Suppressor macrophage treated with lipopolysaccharide for 1 hour (primary cell): Measurements from ENCODE around the gene CEND1.
A peak's percentile ranks its signal among the peaks of the same experiment; 100 is the strongest.

ENCODE experiments used
- DNase-seq, 3 donors: peaks; one replicate each; pipeline ENCODE4 v3.0.0-alpha.2; 2020 to 2022

Gene CEND1

DNA sequence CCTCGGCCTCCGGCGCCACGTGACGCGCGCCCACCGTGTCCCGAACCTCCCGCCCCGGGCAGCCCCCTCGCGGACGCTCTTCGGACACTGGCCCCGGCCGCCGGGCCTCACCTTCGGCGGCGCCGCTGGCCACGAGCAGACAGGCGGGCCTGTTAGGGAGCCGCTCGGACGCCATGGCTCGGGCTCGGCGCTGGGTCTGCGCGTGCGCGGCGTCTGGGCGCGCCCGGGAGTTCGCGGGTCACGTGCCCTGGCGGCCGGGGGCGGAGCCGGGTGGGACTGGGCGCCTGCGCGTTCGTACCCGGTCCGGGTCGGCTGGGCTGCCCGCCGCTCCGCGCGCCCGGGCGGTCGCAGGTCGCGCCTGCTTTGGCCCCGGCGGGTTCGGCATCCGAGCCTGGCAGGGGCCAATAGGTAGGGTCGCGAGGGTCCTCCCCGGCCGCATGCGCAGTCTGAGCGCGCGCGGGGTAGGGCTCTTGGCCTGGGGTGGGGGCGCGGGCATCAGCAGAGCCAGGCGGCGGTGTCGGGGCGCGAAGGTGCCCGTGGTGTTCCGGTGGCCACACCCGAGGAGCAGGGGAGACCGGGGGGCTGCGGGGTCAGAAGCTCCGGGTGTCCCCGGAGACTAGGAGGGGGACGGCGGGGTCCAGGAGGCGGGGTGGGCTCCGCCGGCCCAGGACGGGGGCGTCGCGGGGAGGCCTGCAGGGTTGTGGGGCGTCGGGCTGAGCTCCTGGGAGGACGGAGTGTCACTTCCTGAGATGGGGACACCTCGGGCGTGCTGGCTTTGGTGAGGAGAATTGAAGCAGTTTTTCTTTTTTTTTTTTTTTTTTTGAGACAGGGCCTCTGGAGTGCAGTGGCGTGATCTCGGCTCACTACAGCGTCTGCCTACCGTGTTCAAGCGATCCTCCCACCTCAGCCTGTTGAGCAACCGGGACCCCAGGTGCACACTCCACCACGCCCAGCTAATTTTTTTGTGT, 12.3 kb downstream of the CEND1 start, which contains the start of gene GATD1:
Gene GATD1 (minus strand): TSS at position 200 of the 968 bp plus-strand sequence. CDS start 25 bp downstream, at position 175.
- DNase-seq = peak; percentile 95 to 98 (median 97)

DNA sequence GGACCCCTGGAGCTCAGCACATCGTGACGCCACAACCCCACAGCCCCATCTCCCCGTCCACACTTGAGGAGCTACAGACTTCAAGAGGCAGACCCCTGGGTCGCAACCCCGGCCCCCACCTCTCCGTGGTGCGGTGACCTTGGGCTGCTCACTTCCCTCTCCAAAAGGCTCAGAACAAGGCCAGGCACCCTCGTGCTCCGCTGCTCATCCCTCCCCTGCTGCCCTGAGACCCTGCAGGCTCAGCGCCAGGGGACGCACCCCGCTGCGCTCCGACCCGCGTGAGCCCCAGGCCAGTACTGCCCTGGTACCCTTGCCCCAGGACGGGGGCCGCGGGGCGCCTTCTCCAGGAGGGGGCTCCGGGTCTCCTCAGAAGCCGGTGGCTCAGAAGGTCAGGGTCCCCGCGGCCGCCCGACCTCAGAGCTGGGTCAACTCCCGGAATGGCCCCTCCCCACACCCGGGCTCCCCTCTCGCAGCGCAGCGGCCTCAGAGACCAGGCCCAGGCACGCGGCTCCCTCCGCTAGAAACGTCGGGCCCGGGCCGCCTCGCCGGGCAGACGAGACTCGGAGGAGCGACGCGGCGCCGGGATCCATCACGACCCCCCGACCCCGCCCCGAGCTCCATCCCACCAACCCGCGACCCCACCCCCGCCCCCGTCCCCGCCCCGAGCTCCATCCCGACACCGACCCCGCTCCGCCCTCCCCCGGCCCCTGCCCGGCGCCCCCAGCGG, 13.2 kb downstream of the CEND1 start:
- peak; percentile 39 to 62 (median 42) for DNase-seq

DNA sequence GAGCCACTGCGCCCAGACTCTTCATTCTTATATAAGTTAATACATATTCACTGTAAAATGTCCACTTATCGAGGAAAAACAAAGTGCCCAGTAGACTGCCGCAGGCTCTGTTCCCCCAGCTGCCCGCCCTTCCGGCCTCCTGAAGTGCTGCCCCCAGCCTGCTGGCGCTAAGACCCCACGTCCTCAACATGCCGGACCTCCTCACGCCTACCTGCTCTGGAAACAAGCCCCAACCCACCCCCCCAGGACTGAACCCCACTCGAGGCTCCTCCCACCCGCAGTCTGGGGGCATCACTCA, 13.7 kb downstream of the CEND1 start:
- DNase-seq = no peak

DNA sequence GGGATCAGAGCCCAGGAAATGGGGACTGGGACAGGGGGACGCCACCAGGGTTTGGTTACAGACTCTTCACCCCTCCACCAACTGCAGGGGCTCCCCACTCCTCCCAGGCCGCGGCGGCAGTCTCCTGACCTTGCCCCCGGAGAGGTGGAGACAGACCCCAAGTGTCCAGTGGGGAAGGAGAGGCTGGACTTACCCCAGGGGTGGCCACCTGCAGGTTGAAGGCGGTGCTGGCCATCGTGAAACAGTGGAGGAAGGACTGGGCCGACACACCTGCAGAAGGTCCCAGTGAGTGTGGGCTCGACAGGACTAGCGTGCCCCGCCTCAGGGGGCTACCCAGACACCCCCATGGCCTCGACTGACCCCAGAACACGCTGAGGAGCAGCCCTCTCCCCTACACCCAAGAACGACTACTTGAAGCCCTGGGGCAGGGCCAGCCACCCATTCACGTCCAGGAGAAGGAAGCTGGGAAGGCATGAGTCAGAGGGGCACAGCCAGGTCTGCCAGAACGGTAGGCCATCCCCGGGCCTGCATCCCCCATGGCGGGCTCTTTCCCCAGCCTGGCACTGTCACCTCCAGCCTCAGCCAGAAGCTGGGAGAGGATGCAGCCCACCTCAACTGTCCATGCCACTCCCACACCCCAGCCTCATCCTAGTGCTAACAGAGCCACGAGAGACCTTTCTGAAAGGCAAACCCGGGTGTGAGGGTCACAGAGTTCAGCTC, 14.9 kb downstream of the CEND1 start:
- no peak for DNase-seq

DNA sequence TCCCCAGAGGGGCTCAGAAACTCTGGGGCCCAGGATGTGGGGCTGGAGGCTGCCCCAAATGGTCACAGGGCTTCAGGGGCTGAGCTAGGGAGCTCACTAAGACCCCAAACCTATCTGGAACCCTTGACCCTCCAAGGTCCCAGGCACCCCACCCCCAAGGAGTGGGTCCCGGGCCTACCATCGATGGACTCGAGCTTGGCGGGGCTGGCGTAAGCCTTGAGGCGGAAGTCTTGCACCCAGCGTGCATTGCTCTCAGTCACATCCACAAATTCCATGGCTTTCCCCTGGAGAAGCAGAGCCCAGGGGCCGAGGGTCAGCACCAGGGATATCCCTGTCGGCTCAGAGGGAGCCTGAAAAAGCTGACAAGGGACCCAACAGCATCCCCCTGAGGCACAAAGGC, 16.1 kb downstream of the CEND1 start:
- no peak for DNase-seq

DNA sequence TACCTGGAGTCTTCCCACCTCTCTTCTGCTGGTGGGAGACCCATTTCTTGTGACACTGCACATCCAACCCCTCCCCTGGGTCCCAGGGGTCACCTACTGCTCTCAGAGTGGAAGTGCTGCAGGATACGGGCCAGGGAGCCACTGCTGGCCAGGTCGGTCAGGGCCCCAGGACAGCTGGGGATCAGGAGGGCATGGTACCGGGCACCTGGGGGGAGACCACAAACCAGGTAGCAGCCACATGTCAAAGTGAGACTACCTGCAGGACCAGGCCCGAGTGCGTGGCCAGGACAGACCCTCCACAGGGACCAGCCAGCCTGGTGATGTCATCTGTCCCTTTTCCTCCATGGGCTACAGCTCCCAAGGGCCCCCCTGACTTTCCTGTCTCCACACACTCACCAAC, 16.5 kb downstream of the CEND1 start:
- no peak for DNase-seq

DNA sequence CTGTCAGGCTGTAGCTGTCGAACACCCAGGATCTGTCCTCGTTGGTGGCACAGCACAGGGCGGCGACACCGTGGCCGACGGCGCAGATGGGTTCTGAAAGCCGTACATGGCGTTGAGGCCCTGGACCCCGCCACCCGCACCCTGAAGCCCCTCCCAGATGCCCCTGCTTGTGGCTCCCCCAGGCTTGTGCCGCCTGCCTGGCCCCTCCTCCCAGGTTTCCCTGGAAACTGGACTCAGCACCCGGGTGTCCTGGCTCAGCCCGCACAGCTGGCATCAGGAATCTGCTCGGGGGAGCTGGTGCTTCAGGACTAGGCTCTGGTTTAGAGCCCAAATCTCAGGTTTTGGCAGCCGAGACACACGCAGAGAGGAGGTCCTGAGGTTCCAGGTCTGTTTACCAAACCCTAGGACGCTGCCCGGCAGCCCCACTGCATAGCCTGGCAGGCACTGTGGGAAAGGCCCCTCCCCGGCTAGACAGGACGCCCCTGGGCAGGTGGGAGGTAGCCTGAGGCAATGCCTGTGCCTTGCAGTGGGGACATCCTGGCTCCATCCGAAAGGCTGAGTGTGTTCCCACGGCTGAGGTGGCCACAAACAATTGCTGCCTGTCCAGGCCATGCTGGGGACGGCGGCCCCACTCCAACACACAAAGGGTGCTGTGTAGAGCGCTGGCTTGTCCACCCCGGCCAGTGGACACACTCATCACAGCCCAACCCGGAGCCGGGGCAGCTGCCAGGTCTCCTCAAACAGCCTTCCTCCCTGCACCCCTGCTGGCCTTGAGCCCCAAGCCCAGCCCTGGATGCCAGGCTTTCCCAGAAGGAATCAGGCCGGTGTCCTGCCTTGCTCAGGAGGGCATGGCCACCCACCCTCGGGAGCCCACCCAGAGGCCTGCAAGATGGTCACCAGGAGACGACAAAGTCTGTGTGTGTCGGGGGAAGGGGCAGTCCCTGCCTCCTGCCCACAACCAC, 17.2 kb downstream of the CEND1 start:
- DNase-seq = no peak

DNA sequence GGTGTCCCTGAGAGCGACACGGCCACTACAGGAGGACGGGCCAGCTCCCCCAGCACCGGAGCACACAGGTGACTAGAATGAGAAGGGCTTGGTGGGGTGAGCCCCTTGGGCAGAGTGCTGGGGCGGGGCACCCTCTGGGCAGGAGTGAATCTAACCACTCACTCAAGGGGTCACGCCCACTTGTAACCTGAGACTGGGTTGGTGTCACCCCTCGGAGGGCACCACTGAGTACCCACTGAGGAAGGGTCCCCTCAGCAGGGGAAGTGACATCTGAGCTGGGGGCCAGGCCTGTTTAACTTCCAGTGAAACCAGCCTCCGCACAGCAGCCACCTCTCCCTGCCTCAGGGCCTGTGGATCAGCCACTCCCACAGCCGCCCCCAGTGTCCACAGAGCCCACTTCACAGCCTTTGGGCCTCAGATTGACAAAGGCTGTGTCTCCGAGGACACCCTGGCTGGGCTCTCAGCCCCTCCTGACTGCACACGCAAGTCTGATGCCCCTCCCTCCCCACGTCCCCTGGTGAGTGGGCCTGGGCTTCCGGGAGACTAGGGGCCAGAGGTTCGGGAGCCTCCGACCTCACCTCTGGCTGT, 18.2 kb downstream of the CEND1 start:
- no peak for DNase-seq

DNA sequence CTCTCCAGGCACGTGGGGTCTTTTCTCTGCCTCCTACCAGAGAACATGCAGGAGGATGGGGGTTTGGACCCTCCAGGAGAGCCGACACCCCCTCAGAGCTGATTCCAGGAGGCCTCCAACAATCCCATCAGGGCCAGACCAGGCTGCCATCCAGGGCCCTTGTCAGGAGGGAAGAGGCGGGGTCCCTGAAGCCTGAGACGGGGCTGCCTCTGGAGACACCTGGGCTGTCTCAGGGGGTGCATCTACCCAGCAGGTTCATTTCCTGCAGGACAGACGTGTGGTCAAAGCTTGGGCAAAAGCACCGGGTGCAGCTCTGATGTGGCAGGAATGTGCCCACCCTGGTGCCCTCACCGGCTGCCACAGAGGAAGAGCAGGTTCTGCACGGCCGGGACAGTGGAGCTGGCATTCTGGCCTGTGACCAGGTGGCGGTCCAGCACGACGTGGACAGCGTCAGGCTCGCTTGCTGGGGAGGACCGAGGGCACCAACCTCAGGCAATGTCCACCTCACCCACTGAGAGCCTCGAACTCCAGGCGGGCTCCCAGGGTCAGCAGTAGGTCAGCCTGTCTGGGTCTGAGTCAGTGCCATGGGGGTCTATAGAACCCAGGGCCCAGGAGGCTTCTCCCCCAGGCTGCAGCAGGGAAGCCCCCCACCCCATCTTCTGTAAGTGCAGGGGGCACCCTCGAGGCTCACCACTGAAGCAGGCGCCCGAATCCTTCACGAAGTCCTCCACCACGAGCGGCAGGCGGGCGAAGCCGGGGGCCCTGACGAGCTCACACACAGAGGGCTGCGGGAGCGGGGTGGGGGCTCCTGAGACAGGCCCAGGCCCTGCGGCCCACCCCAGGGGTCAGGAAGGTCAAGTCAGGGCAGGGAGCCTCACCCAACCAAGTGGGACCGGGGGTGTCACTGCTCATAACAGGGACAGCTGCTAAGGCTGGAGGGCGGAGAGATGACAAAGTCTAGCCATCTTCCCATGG, 19.0 kb downstream of the CEND1 start:
- no peak for DNase-seq

DNA sequence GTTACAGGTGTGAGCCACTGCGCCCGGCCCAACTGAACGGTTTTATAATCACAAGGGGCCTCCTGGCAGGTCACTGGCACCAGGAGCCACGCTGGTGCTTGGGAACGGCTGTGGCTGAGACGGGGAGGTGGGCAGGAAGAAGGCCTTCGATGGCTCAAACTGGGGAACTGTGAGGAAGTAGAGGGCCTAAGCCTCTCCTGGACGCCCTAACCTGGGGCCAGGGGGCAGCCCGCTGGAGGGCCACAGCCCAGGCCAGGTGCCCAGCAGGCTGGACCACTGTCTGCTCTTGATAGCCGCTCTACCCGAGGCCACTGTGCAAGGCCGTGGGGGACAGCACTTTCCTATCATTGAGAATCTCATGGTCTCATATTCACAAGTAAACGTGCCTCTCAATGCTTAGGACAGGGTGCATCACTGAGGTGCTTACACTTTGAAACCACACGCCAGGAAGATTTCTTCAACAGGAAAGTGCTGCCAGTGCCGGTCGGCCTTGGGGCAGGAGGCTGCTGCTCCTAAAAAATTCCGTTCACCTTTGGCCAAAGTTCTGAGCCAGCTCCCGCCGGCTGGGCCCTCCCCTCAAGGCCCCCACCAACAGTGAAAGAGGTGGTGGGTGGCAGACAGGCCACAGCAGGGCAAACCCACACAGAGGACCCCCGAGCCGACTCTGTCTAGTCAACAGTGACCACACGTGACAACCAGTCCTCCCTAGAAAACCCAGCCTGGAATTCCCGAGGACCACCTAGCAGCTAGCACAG, 19.8 kb downstream of the CEND1 start:
- DNase-seq = no peak

DNA sequence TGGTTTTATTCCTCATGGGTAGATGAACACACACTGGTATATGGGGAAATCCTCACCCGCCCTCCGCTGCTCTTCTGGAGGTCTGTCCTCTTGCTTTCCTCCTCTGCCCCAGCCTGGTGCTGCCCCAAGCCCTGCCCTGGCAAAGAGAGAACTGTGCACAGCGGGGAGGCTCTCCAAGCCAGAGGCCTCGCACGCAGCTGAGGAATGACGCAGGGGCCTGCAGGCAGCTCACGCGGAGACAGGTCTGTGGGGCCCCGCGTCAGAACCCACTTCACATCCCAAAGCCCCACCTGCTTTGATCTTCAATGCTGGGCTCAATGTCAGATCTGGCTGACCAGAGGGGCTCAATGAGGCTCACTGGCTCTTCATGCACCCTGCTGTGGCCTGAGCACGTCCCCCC, 22.7 kb downstream of the CEND1 start:
- no peak for DNase-seq

DNA sequence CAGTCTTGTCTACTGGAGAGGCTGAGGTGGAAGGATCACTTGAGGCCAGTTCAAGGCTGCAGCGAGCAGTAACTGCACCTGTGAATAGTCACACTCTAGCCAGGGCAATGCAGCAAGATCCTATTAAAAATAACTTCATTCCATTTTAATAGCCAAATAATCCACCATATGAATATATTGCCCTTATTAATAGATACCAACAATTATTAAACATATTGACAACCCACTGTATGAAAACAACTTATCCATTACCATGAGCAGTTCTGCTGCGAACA, 23.0 kb downstream of the CEND1 start:
- no peak for DNase-seq

DNA sequence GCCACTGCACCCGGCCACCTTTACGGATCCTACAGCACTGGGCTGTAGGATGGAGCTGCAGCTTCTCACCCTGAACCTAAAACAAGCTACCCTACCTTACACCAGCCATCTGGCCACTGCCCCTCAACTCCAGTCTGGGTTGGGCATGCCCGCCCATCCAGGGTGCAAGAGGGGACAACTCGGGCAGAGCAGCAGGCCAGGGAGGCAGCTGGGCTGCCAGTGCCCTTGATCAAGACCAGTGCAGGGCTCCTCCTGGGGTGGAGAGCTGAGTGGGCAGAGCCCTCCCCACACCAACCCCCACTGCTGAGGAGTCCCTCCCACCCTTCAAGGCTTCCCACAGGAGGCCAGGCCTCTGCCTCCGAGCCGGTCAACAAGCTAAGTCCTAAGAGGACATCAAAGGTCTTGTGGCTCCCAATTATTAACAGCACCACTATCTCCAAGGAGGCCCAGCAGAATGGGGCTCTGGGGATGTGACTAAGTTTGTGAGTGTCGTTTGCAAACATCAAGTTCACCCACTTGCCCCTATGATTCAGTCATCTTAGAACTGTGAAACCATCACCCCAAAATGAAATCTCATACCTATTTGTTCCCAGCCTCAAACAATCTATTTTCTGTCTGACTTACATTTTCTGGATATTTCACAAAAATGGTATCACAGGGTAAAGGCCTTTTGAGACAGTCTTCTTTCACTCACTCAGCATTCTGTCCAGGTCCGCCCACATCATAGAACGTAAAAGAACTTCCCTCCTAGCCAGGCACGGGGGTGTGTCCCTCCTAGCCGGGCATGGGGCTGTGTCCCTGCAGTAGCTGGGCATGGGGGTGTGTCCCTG, 23.6 kb downstream of the CEND1 start:
- DNase-seq = peak; percentile 54 to 64 (median 58)

DNA sequence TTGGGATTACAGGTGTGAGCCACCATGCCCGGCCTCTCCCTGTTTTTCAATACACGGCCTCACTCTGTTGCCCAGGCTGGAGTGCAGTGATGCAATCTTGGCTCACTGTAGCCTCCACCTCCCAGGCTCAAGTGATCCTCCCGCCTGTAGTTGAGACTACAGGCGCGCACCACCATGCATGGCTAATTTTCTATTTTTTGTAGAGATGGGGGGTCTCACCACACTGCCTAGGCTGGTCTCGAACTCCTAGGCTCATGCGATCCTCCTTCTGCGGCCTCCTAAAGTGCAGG, 24.1 kb downstream of the CEND1 start:
- no peak for DNase-seq

DNA sequence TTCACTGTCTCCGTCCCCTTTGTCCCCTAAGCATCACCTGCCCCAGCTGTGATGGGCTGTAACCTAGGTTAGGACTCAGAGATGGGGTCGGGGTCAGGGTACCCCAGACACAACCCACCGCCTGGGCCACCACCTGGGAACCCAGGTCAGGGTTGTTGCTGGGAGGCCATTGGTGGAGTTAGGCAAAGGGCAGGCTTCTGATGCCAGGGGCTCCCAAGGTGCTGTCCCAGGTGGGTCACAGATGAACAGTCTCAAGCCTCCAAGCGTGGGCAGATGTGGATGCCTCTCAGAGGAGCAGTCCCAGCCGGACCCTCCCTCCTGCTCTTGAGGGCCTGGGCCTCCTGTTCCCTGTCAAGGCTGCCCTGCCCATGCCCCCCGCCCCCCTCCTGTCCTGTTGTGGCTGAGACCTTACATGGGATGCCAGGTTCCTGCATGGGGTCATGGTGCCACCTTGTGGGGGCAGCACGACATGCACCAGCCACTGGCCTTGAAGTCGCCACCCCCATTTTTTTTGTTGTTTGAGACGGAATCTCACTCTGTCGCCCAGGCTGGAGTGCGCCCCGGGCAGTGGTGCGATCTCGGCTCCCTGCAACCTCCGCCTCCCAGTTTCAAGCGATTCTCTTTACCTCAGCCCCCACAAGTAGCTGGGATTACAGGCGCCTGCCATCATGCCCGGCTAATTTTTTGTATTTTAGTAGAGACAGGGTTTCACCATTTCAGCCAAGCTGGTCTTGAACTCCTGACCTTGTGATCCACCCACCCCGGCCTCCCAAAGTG, 24.7 kb downstream of the CEND1 start:
- DNase-seq = peak; percentile 68 to 74 (median 69)

DNA sequence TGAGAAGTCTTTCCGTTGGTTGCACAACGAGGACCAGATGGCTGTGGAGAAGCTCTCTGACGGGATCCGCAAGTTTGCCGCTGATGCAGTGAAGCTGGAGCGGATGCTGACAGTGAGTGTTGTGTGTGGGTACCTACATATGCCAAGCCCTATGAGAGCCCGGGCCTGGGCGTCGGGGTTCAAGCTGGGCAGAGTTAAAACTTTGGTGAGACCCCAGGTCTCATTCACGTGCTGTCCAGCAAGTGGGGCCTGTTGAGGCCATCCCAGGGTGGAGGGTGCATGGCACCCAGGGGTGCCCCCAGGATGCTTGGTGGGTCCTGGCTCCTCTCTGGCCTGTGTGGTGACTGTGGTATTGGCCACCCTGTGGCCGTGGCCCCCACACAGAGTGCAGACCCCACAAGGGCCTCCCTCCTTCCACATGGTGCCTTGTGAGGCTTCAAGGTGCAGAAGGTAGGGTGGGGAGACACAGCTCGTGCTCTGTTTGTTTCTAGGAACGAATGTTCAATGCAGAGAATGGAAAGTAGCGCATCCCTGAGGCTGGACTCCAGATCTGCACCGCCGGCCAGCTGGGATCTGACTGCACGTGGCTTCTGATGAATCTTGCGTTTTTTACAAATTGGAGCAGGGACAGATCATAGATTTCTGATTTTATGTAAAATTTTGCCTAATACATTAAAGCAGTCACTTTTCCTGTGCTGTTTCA, 25.4 kb downstream of the CEND1 start:
- no peak for DNase-seq

DNA sequence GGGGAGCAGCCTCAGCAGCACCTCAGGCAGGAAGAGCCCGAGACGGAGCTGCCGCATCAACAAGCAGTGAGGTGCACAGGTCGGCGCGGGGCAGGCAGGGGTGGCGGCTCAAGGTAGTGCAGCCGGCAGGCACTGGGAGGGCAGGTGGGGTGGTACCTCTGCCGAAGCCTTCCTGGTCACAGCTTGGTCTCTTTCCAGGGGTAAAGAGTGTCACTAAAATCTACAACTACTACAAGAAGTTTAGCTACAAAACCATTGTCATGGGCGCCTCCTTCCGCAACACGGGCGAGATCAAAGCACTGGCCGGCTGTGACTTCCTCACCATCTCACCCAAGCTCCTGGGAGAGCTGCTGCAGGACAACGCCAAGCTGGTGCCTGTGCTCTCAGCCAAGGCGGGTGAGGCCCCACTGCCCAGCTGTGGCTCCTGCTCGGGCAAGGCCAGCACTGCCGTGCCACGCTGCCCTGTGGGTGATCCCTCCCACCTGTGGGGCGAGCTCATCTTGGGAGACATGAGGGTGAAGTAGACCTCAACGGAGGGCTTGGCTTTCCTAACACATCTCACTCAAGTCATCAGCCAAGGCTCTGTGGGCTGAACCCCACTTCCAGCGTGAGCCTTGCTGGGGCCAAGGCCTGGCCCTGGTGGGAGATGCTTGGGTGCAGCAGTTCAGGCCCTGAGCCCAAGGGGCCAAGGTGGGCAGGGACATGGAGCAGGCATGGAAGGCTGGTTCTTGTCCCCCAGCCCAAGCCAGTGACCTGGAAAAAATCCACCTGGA, 26.2 kb downstream of the CEND1 start:
- no peak for DNase-seq
